DND-41 (cell line): ENCODE data around the gene NAA15.
"Not testable (repeated sequence)": the region's sequence is repeated elsewhere in the genome, so short reads cannot be mapped to it uniquely, and the experiment has no call there.

Experiments used
- ATAC-seq: fragments of 200-7000 bp; cut with Tn5 transposase; 3 replicates; pipeline ENCODE4 v1.9.1; 2021; ENCODE audit warnings: low read depth; ENCODE audit not compliant: insufficient read depth
- DNase-seq: peaks from one replicate; pipeline ENCODE4 v3.0.0-alpha.2; 2020
- H2AFZ ChIP-seq: 2 replicates; pipeline ENCODE4 v1.6.0; 2012; ENCODE audit warnings: low read depth, low read length
- H3K27ac ChIP-seq: 2 replicates; pipeline ENCODE4 v1.5.1; 2012; ENCODE audit warnings: low read length, inconsistent platforms
- H3K27me3 ChIP-seq: fragments of 200-600 bp; sonication (generic); 2 replicates; pipeline ENCODE4 v1.6.0; 2012; ENCODE audit warnings: low read length, mild to moderate bottlenecking, inconsistent platforms; ENCODE audit not compliant: insufficient read depth, poor library complexity
- H3K36me3 ChIP-seq: 2 replicates; pipeline ENCODE4 v1.5.1; 2012; ENCODE audit warnings: low read length, inconsistent platforms; ENCODE audit not compliant: insufficient read depth
- H3K4me1 ChIP-seq: 2 replicates; pipeline ENCODE4 v1.5.1; 2012; ENCODE audit warnings: mild to moderate bottlenecking, low read length; ENCODE audit not compliant: insufficient read depth
- H3K4me2 ChIP-seq: 2 replicates; pipeline ENCODE4 v1.6.0; 2012; ENCODE audit warnings: mild to moderate bottlenecking, moderate library complexity, low read length, inconsistent platforms; ENCODE audit not compliant: insufficient read depth
- H3K4me3 ChIP-seq, 2 experiments: fragments of 200-600 bp in 1 of 2; shearing (Covaris generic) in 1 of 2; 2 replicates each; pipeline ENCODE4 v1.5.1; 2012 to 2016; ENCODE audit warnings: inconsistent platforms in 2 of 2, low read length in 2 of 2, mild to moderate bottlenecking in 2 of 2, low read depth in 1 of 2, moderate library complexity in 1 of 2
- H3K79me2 ChIP-seq: 2 replicates; pipeline ENCODE4 v1.6.0; 2012; ENCODE audit warnings: low read length, inconsistent platforms; ENCODE audit not compliant: insufficient read depth
- H3K9ac ChIP-seq: 2 replicates; pipeline ENCODE4 v1.6.0; 2012; ENCODE audit warnings: low read depth, mild to moderate bottlenecking, inconsistent platforms, low read length, moderate library complexity
- H3K9me3 ChIP-seq: 2 replicates; pipeline ENCODE4 v1.5.1; 2012; ENCODE audit warnings: low read length, moderate library complexity, mild to moderate bottlenecking, inconsistent platforms; ENCODE audit not compliant: insufficient read depth, severe bottlenecking
- H4K20me1 ChIP-seq: 2 replicates; pipeline ENCODE4 v1.6.0; 2012; ENCODE audit warnings: low read length; ENCODE audit not compliant: insufficient read depth
- EZH2 ChIP-seq: IDR thresholded peaks from 3 replicates; pipeline ENCODE4 v1.6.1; 2012; ENCODE audit warnings: borderline replicate concordance, low read depth, mild to moderate bottlenecking, moderate library complexity, low read length, inconsistent platforms; ENCODE audit not compliant: severe bottlenecking
- TF ChIP-seq, protein P1 (sequence below): IDR thresholded peaks from 2 replicates; pipeline ENCODE4 v1.5.1; 2012; ENCODE audit warnings: borderline replicate concordance, low read length, moderate library complexity, mild to moderate bottlenecking; ENCODE audit not compliant: poor library complexity, severe bottlenecking; ENCODE audit errors: extremely low read depth

The NAA15 gene

GRCh38 chr4:139461022-139461628, 159.8 kb downstream of the NAA15 start:
- peaks cover 4% of the 10 kb centered on the region; the same call in 1 of the 2 replicates for H4K20me1 ChIP-seq
- H3K9ac ChIP-seq = no peak overlapping the region
- ATAC-seq (no peak), DNase-seq (no peak)
- H3K27ac ChIP-seq = no peak overlapping the region
- H3K79me2 ChIP-seq = peaks cover 40% of the 10 kb centered on the region
- no peak overlapping the region for H2AFZ ChIP-seq
- no peaks in the 10 kb centered on the region for H3K9me3 ChIP-seq
- H3K4me3 ChIP-seq = no peak overlapping the region
- H3K4me1 ChIP-seq = peaks cover 12% of the 10 kb centered on the region
- no peak overlapping the region for H3K4me2 ChIP-seq
- no peaks in the 10 kb centered on the region for H3K27me3 ChIP-seq
- TF ChIP-seq, protein P1, sequence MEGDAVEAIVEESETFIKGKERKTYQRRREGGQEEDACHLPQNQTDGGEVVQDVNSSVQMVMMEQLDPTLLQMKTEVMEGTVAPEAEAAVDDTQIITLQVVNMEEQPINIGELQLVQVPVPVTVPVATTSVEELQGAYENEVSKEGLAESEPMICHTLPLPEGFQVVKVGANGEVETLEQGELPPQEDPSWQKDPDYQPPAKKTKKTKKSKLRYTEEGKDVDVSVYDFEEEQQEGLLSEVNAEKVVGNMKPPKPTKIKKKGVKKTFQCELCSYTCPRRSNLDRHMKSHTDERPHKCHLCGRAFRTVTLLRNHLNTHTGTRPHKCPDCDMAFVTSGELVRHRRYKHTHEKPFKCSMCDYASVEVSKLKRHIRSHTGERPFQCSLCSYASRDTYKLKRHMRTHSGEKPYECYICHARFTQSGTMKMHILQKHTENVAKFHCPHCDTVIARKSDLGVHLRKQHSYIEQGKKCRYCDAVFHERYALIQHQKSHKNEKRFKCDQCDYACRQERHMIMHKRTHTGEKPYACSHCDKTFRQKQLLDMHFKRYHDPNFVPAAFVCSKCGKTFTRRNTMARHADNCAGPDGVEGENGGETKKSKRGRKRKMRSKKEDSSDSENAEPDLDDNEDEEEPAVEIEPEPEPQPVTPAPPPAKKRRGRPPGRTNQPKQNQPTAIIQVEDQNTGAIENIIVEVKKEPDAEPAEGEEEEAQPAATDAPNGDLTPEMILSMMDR = no peak
- TF ChIP-seq EZH2 = no peak
- no peaks in the 10 kb centered on the region for H3K36me3 ChIP-seq

DNA sequence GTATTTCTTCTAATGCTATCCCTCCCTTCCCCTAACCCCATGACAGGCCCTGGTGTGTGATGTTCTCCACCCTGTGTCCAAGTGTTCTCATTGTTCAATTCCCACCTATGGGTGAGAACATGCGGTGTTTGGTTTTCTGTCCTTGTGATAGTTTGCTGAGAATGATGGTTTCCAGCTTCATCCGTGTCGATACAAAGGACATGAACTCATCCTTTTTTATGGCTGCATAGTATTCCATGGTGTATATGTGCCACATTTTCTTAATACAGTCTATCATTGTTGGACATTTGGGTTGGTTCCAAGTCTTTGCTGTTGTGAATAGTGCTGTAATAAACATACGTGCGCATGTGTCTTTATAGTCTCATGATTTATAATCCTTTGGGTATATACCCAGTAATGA, 163.2 kb downstream of the NAA15 start:
- peaks cover 28% of the 10 kb centered on the region; the same call in 1 of the 2 replicates for H3K79me2 ChIP-seq
- not testable (repeated sequence) for ATAC-seq, H3K9ac ChIP-seq, DNase-seq, H3K9me3 ChIP-seq, H2AFZ ChIP-seq, H3K27ac ChIP-seq, H4K20me1 ChIP-seq, H3K27me3 ChIP-seq, H3K4me3 ChIP-seq, H3K36me3 ChIP-seq, H3K4me2 ChIP-seq, H3K4me1 ChIP-seq

GRCh38 chr4:139465922-139466321, 164.6 kb downstream of the NAA15 start:
- Histone ChIP-seq H3K4me3 (no peak overlapping the region), H3K4me2 (no peak overlapping the region), H3K36me3 (no peaks in the 10 kb centered on the region), H3K4me1 (no peaks in the 10 kb centered on the region), H3K9me3 (no peaks in the 10 kb centered on the region), H3K9ac (no peak overlapping the region), H3K79me2 (peaks cover 32% of the 10 kb centered on the region; the same call in 1 of the 2 replicates), H3K27me3 (no peaks in the 10 kb centered on the region), H2AFZ (no peak overlapping the region), H3K27ac (no peak overlapping the region), H4K20me1 (peaks cover 4% of the 10 kb centered on the region; the same call in 1 of the 2 replicates)
- ATAC-seq (no peak), DNase-seq (no peak)
- TF ChIP-seq, protein P1 = no peak
- no peak for TF ChIP-seq EZH2

GRCh38 chr4:139468756-139469155, 167.5 kb downstream of the NAA15 start:
- not testable (repeated sequence) for H4K20me1 ChIP-seq
- H3K79me2 ChIP-seq = peaks cover 30% of the 10 kb centered on the region; the same call in 1 of the 2 replicates

More at GRCh38 chr4:139468756-139469155, 167.5 kb downstream of the NAA15 start:
- not testable (repeated sequence) for H3K4me3 ChIP-seq, H3K4me2 ChIP-seq, ATAC-seq, H3K9ac ChIP-seq, H3K27me3 ChIP-seq, H3K9me3 ChIP-seq, H3K27ac ChIP-seq, DNase-seq, H2AFZ ChIP-seq, H3K4me1 ChIP-seq
- peaks cover 13% of the 10 kb centered on the region for H3K36me3 ChIP-seq
